ENCODE data around the gene EHMT1. TPM values are rescaled to one million over a fixed set of nuclear protein-coding genes. Genes with fewer than 3 reads are reported as not detected.

EHMT1 gene
- total and polyA plus RNA-seq, 9 of the 15 experiments (the other 6 are each of a cell fraction or from before 2014, with no cell fraction given), result 2.2 to 76.0 (median 36.4) TPM

GRCh38 chr9:137611623-137612609, 6.9 kb upstream of the EHMT1 start (continued):
- TF ChIP-seq LEF1 (IDR thresholded peaks at IDR 0.05) (no peak), ZNF212 (CRISPR knock-in tag; IDR thresholded peaks at IDR 0.05) (no peak), JUN (IDR thresholded peaks at IDR 0.05; ENCODE audit: borderline replicate concordance, low read depth, low read length) (0 out of 2 replicates have a peak, but pooled peaks have one; percentile 20), JUN (CRISPR knock-in tag; IDR thresholded peaks at IDR 0.05; ENCODE audit: borderline replicate concordance) (no peak), POLR2B (IDR thresholded peaks at IDR 0.05; ENCODE audit: low read depth, partially characterized antibody) (no peak), CHD1 (IDR thresholded peaks at IDR 0.05; ENCODE audit: low read length) (no peak), ZNF140 (CRISPR knock-in tag; IDR thresholded peaks at IDR 0.05) (no peak), ZNF717 (CRISPR knock-in tag; IDR thresholded peaks at IDR 0.05) (no peak), ZNF668 (CRISPR knock-in tag; IDR thresholded peaks at IDR 0.05) (no peak), ZNF444 (CRISPR knock-in tag; IDR thresholded peaks at IDR 0.05) (no peak), PCBP2 (IDR thresholded peaks at IDR 0.05; ENCODE audit: low read depth, low read length, poor library complexity, severe bottlenecking) (no peak), RAD21 (CRISPR knock-in tag; conservative IDR thresholded peaks at IDR 0.05 in 1 of 2, IDR thresholded peaks at IDR 0.05 in 1 of 2) (no peak), MYC (IDR thresholded peaks at IDR 0.05; ENCODE audit: low read depth, low read length) (no peak), MYC (CRISPR knock-in tag; IDR thresholded peaks at IDR 0.05; ENCODE audit: borderline replicate concordance, low read depth) (no peak), CBX8 (IDR thresholded peaks at IDR 0.05; ENCODE audit: borderline replicate concordance, extremely low read depth, low read depth, low read length, poor library complexity, severe bottlenecking) (no peak), ZNF133 (CRISPR knock-in tag; IDR thresholded peaks at IDR 0.05) (no peak), EP400 (IDR thresholded peaks at IDR 0.05) (no peak), ZNF124 (CRISPR knock-in tag; IDR thresholded peaks at IDR 0.05) (no peak), STAT5B (CRISPR knock-in tag; IDR thresholded peaks at IDR 0.05) (no peak), HOXB6 (CRISPR knock-in tag; IDR thresholded peaks at IDR 0.05; ENCODE audit: borderline replicate concordance) (no peak), TAF1 (IDR thresholded peaks at IDR 0.05; ENCODE audit: control insufficient read depth, extremely low read depth, insufficient read depth, low read length, severe bottlenecking) (no peak), SMARCE1 (IDR thresholded peaks at IDR 0.05) (no peak), GTF2E2 (tag; IDR thresholded peaks at IDR 0.05) (no peak), GATAD2A (IDR thresholded peaks at IDR 0.05) (no peak)
- TF ChIP-seq, protein P1, sequence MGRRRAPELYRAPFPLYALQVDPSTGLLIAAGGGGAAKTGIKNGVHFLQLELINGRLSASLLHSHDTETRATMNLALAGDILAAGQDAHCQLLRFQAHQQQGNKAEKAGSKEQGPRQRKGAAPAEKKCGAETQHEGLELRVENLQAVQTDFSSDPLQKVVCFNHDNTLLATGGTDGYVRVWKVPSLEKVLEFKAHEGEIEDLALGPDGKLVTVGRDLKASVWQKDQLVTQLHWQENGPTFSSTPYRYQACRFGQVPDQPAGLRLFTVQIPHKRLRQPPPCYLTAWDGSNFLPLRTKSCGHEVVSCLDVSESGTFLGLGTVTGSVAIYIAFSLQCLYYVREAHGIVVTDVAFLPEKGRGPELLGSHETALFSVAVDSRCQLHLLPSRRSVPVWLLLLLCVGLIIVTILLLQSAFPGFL (CRISPR knock-in tag; IDR thresholded peaks at IDR 0.05), result no peak
